ENCODE results near the gene FAM222B.
"Not testable (repeated sequence)": the region's sequence is repeated elsewhere in the genome, so short reads cannot be mapped to it uniquely, and the experiment has no call there.

FAM222B gene, protein sequence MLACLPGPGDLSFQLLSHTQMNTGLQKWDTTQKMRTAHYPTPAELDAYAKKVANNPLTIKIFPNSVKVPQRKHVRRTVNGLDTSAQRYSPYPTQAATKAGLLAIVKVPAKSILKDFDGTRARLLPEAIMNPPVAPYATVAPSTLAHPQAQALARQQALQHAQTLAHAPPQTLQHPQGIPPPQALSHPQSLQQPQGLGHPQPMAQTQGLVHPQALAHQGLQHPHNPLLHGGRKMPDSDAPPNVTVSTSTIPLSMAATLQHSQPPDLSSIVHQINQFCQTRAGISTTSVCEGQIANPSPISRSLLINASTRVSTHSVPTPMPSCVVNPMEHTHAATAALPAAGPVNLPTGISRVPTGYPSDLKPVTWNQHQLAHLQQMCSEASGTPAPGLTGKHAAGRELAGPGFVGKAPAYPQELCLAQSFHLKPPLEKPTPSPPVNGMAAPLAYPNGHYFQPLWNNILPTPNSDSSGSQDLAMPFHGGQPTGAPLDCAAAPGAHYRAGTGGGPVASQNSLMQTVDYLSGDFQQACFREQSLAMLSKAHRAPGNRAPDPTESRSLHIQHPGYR

DNA sequence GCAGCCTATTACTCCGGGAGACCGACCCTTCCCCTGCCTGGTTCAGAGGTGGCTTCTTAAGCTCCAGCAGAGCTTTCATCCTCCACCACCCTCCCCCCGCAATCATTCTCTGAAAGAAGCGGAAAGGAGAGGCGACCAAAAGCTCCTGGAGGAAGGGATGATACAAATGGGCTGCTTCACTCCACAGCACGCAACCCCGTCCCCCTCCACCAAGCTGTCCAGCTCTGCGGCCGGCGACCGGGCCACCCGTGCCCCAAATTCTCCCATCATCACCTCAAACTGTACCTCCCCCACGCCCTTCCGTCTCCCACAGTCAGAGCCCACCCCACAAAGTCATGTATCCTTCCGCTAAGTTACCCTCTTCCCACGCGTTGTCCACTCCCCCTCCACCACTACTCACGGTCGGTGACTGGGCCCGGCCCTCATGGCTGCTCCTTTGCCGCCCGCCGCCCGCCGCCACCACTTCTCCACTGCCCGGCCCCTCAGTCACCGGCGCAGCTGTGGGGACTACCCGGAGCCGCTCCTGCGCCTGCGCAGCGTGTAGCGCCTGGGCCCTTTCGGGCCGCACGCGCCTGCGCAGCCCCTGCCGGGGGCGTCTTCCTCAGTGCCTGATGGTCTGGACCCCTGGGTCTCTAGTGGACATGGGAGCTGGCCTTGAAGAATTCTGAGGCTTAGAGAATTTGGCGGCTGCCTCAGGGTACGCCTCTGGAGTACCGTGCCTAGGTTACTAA lies at the start of gene FAM222B:
TSS of gene FAM222B (minus strand) at position 509 of the 731 bp plus-strand sequence. CDS start 76,123 bp downstream, outside the sequence.
- peak; percentile 73 for DNase-seq (ENCODE audit: low read depth)

DNA sequence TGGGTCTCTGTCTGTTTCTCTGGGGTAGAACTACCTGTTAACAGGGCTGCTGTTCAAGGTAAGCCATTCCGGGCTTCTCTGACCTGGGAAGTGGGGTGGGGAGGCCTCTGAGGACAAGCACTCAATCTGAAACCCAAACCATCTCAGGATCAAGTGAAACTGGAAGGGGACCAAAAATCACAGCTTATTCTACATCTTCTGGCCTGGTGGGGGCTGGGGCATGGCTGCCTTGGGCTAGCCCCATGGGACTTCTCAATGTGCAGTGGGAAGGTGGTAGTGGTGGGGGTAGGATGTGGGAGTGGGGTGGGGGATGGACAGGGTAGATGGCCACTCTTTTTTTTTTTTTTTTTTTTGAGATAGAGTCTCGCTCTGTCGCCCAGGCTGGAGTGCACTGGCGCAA lies 49.4 kb upstream of the FAM222B start:
- DNase-seq (ENCODE audit: low read depth), result no peak

DNA sequence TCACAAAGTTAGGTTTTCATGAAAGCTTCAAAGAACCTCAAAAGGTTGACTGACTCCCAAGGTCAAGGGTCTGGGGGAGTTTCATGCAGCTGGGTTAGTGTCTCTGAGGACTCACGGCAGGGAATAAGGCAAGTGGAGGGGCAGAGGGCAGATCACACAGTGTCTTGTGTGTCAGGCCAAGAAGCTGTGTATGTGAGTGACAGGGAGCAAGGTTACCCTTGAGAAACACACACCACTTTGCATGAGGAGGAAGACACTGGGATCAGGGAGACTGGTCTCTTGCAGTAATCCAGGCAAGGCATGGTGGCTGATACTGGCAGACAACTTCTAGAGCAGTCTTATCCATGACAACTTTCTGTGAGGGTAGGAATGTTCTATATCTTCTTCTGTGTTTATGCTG lies 48.6 kb upstream of the FAM222B start:
- DNase-seq (ENCODE audit: low read depth), result no peak

DNA sequence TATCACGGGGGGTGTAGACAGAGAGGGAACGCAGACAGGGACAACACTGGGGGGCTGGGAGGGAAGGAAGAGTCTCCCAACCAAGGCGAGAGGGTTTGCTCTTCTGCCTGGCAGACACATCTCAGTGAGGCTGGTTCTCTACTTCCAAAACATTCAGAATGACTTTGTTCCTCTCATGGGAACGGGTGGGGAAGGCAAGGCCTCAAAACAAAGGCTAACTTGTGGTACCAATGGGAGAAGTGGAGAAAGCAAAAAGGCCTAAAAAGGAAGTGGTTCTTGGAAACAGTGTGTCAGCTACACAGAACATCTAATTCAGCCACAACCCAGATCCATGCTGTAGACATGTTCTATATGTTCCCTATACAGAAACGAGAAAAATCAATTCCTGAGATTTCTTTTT lies 47.4 kb upstream of the FAM222B start:
- no peak for DNase-seq (ENCODE audit: low read depth)

DNA sequence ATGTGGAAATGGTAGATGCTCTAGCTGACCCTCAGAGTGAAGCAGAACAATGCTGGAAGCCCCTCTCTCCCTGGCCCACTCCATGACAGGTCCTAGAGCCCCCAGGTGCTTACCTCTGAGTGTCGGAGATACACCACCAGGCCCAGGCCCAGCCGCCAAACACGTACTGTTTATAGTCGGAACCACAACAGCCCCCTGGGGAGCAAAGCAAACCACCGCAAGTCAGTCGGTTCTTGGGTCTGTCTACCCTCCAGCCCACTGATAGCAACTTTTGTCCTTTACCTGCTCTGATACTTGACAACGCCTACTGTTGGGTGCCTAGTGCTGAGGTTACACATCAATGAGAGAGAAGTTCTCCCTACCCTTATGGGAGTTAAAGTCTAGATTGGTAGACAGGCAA lies 46.2 kb upstream of the FAM222B start:
- DNase-seq (ENCODE audit: low read depth), result no peak

DNA sequence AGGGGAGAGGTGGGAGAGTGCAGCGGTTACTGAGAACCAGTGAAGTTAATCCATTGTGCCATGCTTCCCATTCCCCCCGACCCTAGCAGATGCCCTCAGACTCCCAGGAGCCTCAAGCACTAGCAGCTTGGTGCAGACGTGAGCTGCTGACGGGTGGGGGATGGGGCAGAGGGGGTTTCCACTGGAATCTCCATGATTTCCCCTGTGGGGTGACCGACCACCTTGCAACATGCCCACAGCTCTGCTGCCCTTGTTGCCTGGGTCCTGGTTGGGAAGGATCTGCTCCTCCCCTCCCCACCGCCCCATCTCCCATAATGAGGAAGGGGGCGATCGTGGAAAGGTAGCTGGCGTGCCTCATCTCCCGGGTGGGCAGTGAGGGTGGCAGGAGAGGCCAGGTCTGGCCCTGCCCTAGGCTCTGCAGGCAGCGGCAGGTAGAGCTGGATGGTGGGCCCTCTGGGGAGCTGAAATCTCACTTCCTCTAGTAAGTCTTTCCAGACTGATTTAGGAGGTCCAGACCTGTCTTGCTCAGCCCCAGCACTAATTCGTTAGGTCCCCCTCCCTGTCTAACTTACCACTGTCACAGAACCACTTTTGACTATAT lies 45.4 kb upstream of the FAM222B start:
- no peak for DNase-seq (ENCODE audit: low read depth)

DNA sequence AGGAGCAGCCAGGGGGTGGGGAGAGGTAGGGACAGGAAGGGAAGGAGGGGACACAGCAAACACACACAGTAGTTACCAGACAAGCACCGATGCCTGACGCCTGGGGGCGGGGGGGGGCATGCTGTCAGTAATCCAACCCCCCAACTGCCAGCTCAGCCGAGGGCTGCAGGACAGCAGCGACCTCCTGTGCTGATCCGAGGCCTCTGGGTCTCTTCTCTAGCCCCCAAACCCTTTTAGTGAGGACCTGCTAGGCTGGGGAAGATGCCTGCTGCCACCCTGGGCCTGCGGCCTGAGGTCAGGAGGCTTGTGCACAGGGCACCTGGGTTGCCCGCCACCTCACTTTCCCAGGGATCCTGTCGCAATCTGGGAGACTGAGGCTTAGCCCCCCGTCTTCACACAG lies 43.4 kb upstream of the FAM222B start:
- DNase-seq (ENCODE audit: low read depth), result no peak

DNA sequence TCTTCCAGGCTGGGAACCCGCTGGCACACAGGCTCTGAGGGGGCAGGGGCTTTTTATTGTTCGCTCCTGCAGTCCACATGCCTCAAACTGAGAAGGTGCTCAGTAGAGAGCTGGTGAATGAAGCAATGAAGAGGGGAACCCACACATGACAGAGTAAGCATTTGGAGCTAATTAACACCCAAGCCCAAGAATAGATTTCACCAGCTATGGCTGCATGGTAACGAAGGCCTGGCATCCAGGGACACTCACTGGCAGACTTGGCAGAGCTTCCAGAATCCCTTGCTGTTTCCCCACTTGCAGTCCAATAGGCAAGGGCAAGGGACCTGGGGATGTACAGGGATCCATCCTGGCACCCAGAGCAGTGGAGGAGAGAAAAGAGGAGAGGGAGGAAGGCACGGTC lies 42.8 kb upstream of the FAM222B start:
- DNase-seq (ENCODE audit: low read depth), result no peak

DNA sequence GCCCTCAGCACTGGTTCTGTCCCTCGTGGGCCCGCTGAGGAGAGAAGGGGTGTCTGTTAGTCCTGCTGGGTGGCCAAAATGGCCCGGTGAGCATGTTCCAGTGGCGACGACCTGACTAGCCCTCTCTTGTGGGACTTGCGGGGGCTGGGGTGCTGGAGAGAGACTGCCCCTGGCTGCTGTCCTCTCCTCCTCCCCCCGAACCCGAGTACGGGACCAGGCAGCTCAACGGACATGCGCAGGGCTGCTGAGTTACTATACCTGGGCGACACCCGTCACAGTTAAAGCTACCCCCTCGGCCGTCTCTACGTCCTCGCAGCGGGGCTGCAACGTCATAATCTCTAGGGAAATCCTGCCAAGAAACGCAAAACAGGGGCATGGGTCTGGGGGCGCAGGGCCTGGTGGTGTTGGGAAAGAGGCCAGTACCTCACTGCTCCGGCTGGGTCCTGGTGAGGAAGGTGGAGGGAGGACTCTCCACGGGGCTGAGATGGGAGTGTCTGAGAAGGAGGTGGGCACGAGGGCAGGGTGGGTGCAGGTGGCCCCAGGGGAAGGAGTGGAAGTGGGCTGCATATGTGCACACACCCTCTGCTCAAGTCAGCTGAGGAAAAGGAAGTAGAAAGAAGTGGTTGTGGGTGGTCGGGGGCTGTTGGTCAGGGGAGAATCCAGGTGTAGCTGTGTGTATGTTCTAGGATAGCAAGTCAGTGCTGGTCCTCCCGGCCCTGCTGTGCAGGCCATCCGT lies 41.5 kb upstream of the FAM222B start:
- no peak for DNase-seq (ENCODE audit: low read depth)

DNA sequence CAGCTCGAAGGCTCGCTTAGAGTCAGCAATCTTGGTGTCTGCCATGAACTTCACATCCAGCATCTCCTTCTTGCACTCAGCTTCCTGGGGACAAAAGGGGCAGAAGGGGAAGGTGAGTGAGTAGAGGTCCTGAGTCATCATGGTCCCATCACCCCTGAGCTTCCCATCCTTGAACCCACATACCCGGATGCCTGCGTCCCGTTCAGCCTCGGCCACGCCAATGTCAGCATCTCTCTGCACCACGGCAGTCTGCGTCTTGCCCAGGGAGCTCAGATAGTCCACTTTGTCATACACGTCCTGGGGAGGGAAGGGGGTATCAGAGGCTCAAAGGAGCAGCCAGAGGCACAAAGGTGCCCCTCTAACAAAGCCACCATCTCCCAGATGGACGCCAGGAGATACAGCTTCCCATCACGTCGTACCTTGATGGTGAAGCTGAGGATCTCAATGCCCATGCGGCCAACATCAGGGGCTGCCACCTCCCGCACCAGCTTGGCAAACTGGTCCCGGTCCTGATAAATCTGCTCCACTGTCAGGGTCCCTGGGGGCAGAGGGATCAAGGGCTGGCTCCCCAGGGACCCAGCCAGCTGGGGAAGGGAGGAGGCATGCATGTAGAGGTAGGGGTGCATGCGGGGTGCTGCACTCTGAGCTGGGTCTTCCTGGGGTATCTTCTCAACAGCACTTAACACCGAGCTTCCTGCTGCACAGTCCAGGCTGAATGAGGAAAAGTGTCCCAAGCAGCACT lies 39.7 kb upstream of the FAM222B start:
- DNase-seq (ENCODE audit: low read depth), result no peak

DNA sequence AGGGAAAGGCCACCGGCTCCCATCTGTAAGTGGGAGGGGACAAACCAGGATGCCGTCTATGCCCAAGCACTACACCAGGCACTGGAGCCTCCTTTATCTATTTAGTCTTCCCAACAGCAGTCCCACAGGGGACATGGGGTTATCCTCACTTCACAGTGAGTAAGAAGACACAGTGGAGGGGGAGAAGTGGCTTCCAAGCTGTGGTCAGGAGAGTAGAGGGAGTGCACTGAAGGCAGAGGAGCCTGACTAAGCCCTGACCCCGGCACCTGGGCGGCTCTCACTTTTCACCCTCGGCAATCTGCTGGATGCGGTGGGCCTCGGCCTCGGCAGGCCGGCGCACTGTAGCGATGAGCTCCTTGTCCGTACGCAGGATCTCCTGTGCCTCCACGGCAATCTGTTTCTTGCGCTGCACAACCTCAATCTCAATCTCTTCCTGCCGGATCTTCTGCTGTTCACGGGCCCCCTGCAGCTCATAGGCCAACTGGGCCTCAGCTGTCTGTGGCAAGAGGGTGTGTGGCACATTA lies 39.0 kb upstream of the FAM222B start:
- DNase-seq (ENCODE audit: low read depth), result no peak

DNA sequence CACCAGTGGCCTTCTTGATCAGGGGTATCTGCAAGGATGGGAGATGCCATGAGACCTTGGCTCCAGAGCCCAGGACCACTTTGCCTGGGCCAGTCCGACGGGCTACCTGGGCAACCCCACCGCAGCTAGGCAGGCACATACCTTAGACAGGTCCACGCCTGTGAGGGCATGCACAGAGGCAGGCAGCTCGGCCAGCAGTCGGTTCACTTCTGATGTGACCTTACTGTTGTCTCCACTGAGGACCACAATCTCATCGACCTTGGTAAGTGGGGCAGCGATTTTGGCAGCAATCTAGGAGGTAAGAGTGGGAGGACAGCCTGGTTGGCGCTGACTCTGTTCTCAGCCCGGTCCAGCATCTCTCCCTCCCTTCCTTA lies 38.0 kb upstream of the FAM222B start:
- DNase-seq (ENCODE audit: low read depth), result no peak

DNA sequence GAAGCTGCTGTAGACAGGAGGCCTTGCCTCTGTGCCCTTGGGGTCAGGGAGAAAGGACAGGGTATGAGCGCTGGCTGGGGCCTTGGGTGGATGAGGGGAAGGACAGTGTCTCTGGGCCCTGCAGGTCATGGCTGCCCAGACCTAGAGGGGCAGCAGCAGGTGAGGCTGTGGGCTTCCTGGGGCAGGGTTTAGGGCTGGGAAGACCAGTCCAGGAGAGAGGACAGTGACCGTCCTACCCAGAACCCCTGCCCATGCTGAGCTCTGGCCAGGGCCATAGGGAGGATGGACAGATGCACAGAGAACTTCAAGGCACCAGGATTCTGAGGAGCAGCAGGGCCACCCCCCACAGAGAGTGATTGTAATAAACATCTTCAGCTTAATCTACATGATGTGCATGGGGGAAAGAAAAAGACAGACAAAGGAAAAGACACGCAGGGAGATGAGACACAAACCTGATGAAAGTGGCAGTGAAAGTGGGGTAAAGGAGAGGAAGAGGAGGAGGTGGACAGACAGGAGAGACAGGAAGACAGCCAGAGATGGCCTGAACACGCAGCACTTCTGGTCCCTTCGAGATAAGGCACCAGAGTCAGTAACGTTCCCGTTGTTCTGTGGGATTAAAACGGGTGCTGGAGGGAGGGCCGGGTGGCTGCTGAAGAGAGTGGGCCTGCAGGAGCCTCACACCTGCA lies 37.4 kb upstream of the FAM222B start:
- DNase-seq (ENCODE audit: low read depth), result no peak

DNA sequence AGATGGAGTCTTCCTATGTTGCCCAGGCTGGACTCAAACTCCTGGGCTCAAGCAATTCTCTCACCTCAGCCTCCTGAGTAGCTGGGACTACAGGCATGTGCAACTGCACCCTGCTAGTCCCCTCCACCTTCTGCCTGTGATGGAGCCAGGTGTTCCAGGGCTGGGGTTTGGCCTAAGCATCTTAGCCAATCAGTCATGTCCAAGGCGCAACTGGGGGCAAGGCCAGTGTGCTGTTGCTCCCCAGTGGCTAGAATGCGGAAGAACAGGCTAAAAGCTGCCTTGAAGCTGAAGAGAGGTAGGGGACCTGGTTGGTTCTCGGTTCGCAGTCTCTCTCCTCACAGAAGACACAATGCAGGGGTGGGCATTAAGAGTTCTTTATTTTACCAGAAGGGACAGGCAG lies 36.4 kb upstream of the FAM222B start:
- DNase-seq (ENCODE audit: low read depth), result peak; percentile 29

DNA sequence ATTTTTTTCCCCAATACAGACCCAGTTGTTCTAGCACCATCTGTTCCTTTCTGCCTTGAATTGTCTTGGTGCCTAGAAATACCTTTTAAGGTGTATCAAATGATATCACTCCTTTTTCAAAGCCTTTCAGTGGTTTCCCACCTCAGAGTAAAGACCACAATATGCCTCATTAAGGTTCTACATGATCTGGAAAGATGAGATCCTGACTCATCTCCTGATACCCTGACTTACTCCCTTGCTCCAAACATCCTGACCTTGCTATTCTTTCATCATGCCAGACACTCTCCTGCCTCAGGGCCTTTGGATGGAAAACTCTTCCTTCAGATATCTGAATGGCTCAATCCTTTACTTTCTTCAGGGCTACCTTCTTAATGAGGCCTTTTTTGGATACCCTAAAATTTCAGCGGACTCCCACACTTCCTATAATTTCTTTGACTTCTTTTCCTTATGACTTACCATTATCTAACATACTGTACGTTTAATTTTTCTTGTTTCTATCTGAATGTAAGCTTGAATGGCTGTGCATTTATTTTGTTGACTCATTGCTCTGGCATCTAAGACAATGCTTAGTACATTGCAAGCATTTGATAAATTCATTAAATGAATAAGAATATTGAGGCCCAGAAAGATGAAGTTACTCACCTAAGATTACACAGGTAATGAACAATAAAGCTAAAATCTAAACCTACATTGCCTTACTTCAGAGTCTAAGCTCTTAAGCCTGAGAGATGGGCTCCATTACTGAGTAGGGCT lies 35.7 kb upstream of the FAM222B start:
- no peak for DNase-seq (ENCODE audit: low read depth)

DNA sequence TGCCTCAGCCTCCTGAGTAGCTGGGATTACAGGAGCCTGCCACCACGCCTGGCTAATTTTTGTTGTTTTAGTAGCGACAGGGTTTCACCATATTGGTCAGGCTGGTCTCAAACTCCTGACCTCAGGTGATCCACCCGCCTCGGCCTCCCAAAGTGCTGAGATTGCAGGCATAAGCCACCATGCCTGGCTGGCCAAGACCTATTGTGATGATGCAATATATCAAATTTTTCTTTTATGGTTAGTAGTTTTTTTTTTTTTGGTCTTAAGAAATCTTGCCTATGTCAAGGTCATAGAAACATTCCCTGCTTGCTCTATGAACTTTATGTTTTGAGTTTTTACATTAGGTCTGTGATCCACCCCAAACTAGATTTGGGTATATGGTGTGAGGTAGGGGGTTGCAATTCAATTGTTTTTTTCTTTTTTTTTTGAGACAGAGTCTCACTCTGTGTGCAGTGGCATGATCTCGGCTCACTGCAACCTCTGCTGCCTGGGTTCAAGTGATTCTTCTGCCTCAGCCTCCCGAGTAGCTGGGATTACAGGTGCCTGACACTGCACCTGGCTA lies 34.6 kb upstream of the FAM222B start:
- not testable (repeated sequence) for DNase-seq (ENCODE audit: low read depth)

DNA sequence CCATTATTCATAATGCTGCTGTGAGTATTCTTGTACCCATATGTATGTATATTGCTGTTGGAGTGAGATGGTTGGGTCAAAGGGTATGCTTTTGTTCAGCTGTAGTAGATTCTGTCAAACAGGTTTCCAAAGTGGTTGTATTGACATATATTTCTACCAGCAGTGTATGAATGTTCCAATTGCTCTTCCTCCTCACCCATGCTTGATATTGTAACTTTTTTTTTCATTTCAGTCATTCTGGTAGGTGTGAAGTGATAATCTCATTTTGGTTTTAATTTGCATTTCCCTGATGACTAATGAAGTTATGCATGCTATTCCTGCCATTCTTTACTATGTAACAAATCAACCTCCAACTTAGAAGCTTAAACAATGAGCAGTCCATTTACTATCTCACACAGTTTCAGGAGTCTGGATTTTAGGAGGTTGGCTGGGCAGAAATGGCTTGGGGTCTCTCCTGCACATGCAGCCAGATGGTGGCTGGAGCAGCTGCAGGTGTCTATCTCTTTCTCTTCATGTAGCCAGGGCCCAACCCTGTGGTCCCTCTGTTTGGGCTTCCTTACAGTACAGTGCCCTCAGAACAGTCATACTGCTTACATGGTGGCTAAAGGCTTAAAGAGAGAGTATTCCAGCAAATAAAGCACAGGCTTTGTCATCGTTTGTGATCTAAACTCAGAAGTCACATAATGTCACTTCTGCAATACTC lies 33.4 kb upstream of the FAM222B start:
- DNase-seq (ENCODE audit: low read depth), result no peak

DNA sequence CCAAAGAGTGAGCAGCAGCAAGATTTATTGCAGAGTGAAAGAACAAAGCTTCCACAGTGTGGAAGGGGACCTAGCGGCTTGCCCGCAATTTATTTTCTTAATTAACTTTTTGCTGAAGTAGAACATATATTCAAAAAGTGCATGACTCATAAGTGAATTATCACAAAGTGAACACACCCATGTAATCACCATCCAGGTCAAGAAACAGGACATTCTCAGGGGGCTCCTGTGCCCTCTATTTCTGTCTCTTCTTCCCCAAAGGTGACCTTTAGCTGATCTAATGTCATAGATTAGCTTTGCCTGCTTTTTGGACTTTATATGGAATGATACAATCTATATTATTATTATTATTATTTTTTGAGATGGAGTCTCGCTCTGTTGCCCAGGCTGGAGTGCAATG lies 32.2 kb upstream of the FAM222B start:
- no peak for DNase-seq (ENCODE audit: low read depth)

DNA sequence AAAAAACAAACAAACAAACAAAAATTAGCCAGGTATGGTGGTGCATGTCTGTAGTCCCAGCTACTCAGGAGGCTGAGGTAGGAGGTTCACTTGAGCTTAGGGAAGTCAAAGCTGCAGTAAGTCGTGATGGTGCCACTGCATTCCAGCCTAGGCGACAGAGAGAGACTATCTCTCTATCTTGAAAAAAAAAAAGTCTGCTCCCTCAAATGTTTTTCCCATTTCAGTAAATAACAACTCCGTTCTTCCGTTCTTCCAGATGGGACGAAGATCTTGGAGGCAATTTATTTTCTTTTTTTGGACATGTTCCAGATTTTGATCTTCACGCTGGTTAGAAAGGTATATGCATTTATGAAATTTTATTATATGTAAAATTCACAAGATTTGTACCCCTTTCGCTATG lies 31.2 kb upstream of the FAM222B start:
- DNase-seq (ENCODE audit: low read depth), result no peak
